ENCODE results near the gene PRR30. TPM values are rescaled to one million over a fixed set of nuclear protein-coding genes. Genes with fewer than 3 reads are reported as not detected.

The PRR30 gene
- polyA plus RNA-seq, 1 of the 3 experiments (the other 2 are of a cell fraction): not detected

GRCh38 chr2:27089111-27089954 is 49.9 kb downstream of the PRR30 start:
- Histone ChIP-seq H3K4me3 (ENCODE audit: low read depth in 2 of 2, low read length in 1 of 2) (no peak overlapping the region), H4K20me1 (ENCODE audit: insufficient read depth) (no peaks in the 10 kb centered on the region; the same call in 1 of the 2 replicates), H3F3A (replicated peaks; ENCODE audit: insufficient read depth) (peaks cover 1% of the 10 kb centered on the region), H3K4me2 (no peak overlapping the region), H3K9me2 (no peaks in the 10 kb centered on the region), H3K27me3 (ENCODE audit: insufficient read depth) (no peaks in the 10 kb centered on the region), H3K9ac (no peak overlapping the region), H3K27ac (ENCODE audit: low read depth in 2 of 2, low read length in 1 of 2) (no peak overlapping the region), H2AFZ (ENCODE audit: low read depth) (no peak overlapping the region), H3K4me1 (ENCODE audit: control insufficient read depth in 1 of 2, insufficient read depth in 2 of 2, low read depth in 1 of 2, low read length in 1 of 2) (peaks cover 6 to 32% of the 10 kb centered on the region in 2 experiments; a peak in 3 of 4 replicates), H3K9me3 (no peaks in the 10 kb centered on the region), H3K79me2 (ENCODE audit: insufficient read depth) (no peaks in the 10 kb centered on the region), H3K36me3 (replicated peaks in 1 of 2; ENCODE audit: control insufficient read depth in 1 of 2, insufficient read depth in 2 of 2, low read length in 1 of 2) (peaks cover 0 to 8% of the 10 kb centered on the region in 2 experiments)
- DNase-seq: no peak
- ChIA-PET POLR2A (interaction anchor here (0.7 kb wide), 1 partner anchor 159 kb away, joined by 7 read pairs; no protein-coding TSS in a partner anchor), CTCF (interaction anchor here (0.9 to 14.6 kb wide), 13 partner anchors 8 to 243 kb away, joined by 3 to 227 read pairs (median 12); partner anchors contain the start of genes AGBL5 and OST4)
- TF ChIP-seq ELF1 (IDR thresholded peaks at IDR 0.05): no peak
- no peak for TF ChIP-seq MXI1 (IDR thresholded peaks at IDR 0.05; ENCODE audit: low read depth, low read length)
- no peak for TF ChIP-seq RAD21 (IDR thresholded peaks at IDR 0.05; ENCODE audit: low read length)
- TF ChIP-seq, protein P1, sequence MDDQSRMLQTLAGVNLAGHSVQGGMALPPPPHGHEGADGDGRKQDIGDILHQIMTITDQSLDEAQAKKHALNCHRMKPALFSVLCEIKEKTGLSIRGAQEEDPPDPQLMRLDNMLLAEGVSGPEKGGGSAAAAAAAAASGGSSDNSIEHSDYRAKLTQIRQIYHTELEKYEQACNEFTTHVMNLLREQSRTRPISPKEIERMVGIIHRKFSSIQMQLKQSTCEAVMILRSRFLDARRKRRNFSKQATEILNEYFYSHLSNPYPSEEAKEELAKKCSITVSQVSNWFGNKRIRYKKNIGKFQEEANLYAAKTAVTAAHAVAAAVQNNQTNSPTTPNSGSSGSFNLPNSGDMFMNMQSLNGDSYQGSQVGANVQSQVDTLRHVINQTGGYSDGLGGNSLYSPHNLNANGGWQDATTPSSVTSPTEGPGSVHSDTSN (IDR thresholded peaks at IDR 0.05): no peak
- TF ChIP-seq, protein P2, sequence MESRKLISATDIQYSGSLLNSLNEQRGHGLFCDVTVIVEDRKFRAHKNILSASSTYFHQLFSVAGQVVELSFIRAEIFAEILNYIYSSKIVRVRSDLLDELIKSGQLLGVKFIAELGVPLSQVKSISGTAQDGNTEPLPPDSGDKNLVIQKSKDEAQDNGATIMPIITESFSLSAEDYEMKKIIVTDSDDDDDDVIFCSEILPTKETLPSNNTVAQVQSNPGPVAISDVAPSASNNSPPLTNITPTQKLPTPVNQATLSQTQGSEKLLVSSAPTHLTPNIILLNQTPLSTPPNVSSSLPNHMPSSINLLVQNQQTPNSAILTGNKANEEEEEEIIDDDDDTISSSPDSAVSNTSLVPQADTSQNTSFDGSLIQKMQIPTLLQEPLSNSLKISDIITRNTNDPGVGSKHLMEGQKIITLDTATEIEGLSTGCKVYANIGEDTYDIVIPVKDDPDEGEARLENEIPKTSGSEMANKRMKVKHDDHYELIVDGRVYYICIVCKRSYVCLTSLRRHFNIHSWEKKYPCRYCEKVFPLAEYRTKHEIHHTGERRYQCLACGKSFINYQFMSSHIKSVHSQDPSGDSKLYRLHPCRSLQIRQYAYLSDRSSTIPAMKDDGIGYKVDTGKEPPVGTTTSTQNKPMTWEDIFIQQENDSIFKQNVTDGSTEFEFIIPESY (IDR thresholded peaks at IDR 0.05; ENCODE audit: borderline replicate concordance, low read depth): no peak
- TF ChIP-seq TAF1 (IDR thresholded peaks at IDR 0.05; ENCODE audit: borderline replicate concordance, low read depth, low read length): no peak
- TF ChIP-seq EP300 (IDR thresholded peaks at IDR 0.05; ENCODE audit: borderline replicate concordance in 1 of 2, low read depth in 1 of 2, low read length in 1 of 2): no peak
- TF ChIP-seq EZH2phosphoT487 (IDR thresholded peaks at IDR 0.05; ENCODE audit: borderline replicate concordance, low read depth): no peak
- no peak for TF ChIP-seq IRF3 (IDR thresholded peaks at IDR 0.05; ENCODE audit: low read depth, low read length)
- WGBS (ENCODE audit: low lambda C conversion rate): 87% methylated on average over 12 of the region's 14 CpGs

- H3K27me3 ChIP-seq (ENCODE audit: insufficient read depth): no peaks in the 10 kb centered on the region
- ChIA-PET POLR2A (interaction anchor here (1.0 to 2.6 kb wide), 4 partner anchors 10 to 103 kb away, joined by 3 to 18 read pairs (median 7); partner anchors contain the start of genes EMILIN1 and OST4), CTCF (interaction anchor here (0.6 to 14.6 kb wide), 14 partner anchors 9 to 243 kb away, joined by 3 to 227 read pairs (median 15); partner anchors contain the start of genes AGBL5 and OST4)
- peaks cover 3% of the 10 kb centered on the region; the same call in 1 of the 2 replicates for H4K20me1 ChIP-seq (ENCODE audit: insufficient read depth)
- H3K27ac ChIP-seq (ENCODE audit: low read depth in 2 of 2, low read length in 1 of 2): no peak overlapping the region
- H3K9me3 ChIP-seq: no peaks in the 10 kb centered on the region
- H3K9me2 ChIP-seq: no peaks in the 10 kb centered on the region
- H3F3A ChIP-seq (replicated peaks; ENCODE audit: insufficient read depth): peaks cover 7% of the 10 kb centered on the region
- TF ChIP-seq MEF2A (IDR thresholded peaks at IDR 0.05; ENCODE audit: borderline replicate concordance, low read depth) (no peak), EZH2phosphoT487 (IDR thresholded peaks at IDR 0.05; ENCODE audit: borderline replicate concordance, low read depth) (no peak), YY1 (IDR thresholded peaks at IDR 0.05; ENCODE audit: low read depth) (no peak), SMC3 (IDR thresholded peaks at IDR 0.05; ENCODE audit: low read depth, low read length) (no peak), EP300 (IDR thresholded peaks at IDR 0.05; ENCODE audit: borderline replicate concordance in 1 of 2, low read depth in 1 of 2, low read length in 1 of 2) (no peak), USF2 (IDR thresholded peaks at IDR 0.05; ENCODE audit: borderline replicate concordance, low read depth, low read length) (no peak), TCF12 (IDR thresholded peaks at IDR 0.05) (no peak)
- TF ChIP-seq, protein P3, sequence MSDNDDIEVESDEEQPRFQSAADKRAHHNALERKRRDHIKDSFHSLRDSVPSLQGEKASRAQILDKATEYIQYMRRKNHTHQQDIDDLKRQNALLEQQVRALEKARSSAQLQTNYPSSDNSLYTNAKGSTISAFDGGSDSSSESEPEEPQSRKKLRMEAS (IDR thresholded peaks at IDR 0.05; ENCODE audit: low read depth): no peak
- TF ChIP-seq, protein P4, sequence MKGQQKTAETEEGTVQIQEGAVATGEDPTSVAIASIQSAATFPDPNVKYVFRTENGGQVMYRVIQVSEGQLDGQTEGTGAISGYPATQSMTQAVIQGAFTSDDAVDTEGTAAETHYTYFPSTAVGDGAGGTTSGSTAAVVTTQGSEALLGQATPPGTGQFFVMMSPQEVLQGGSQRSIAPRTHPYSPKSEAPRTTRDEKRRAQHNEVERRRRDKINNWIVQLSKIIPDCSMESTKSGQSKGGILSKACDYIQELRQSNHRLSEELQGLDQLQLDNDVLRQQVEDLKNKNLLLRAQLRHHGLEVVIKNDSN (IDR thresholded peaks at IDR 0.05; ENCODE audit: borderline replicate concordance, low read depth): no peak
- H3K36me3 ChIP-seq (replicated peaks in 1 of 2; ENCODE audit: control insufficient read depth in 1 of 2, insufficient read depth in 2 of 2, low read length in 1 of 2): peaks cover 0 to 15% of the 10 kb centered on the region in 2 experiments
- H3K4me2 ChIP-seq: no peak overlapping the region
- H3K4me1 ChIP-seq (ENCODE audit: control insufficient read depth in 1 of 2, insufficient read depth in 2 of 2, low read depth in 1 of 2, low read length in 1 of 2): peaks cover 6 to 32% of the 10 kb centered on the region in 2 experiments; a peak in 3 of 4 replicates
- no peak for DNase-seq
- H3K79me2 ChIP-seq (ENCODE audit: insufficient read depth): no peaks in the 10 kb centered on the region
- 91% methylated on average over 6 of the region's 6 CpGs for WGBS (ENCODE audit: low lambda C conversion rate)
- H3K4me3 ChIP-seq (ENCODE audit: low read depth in 2 of 2, low read length in 1 of 2): no peak overlapping the region
- H2AFZ ChIP-seq (ENCODE audit: low read depth): no peak overlapping the region
- no peak overlapping the region for H3K9ac ChIP-seq
Measured at GRCh38 chr2:27088634-27089033, 50.6 kb downstream of the PRR30 start.

All from SK-N-SH (cell line).